Measurements from ENCODE around the gene CIART. TPM values are rescaled to one million over a fixed set of nuclear protein-coding genes. Genes with fewer than 3 reads are reported as not detected.

Gene CIART
- total and polyA plus RNA-seq, 2 of the 8 experiments (the other 6 are each of a cell fraction or from before 2014, with no cell fraction given): 9.6 to 33.3 TPM

DNA sequence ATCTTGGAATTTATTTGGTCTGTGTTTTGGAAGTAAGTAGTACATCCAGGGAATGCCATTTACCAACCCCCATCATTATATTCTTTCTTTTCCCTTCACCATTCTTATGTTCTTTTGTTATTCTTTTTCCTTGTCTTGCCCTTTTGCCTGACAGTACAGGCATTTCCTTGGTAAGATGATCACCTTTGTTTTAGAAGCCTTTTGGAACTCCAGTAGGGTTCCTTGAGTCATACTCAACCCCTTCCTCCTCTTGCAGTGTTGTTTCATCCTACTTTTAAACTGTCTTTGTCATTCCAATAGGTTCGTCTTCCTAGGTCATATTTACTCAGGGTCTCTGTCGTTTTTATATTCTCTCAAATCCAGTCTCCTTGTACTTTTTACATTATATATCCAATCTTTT is 20.5 kb downstream of the CIART start:
- no peaks in the 10 kb centered on the region for H3K23me2 ChIP-seq (ENCODE audit: low read depth, low read length)
- H3K4me1 ChIP-seq (replicated peaks in 1 of 4; ENCODE audit: control insufficient read depth in 3 of 4, insufficient read depth in 4 of 4, low read length in 3 of 4): peaks cover 5 to 14% (median 6%) of the 10 kb centered on the region in 4 experiments; a peak in 5 of 7 replicates
- H3K27ac ChIP-seq (ENCODE audit: low read depth, low read length): peak overlapping the region; percentile 74; the same call in 1 of the 2 replicates
- H2AK5ac ChIP-seq (ENCODE audit: low read depth, low read length): no peak overlapping the region
- ChIA-PET POLR2A (ENCODE audit: partially characterized antibody) (interaction anchor here (1.0 to 3.6 kb wide), 11 partner anchors 10 to 61 kb away, joined by 3 to 33 read pairs (median 7); partner anchors contain the start of genes APH1A, C1orf54, CA14 and CIART), CTCF (ENCODE audit: partially characterized antibody) (interaction anchor here (1.5 to 2.1 kb wide), 2 partner anchors 24 to 47 kb away, joined by 4 to 6 read pairs; no protein-coding TSS in a partner anchor)
- 65% methylated on average over 2 of the region's 2 CpGs; no CpG with 5 or more reads in 1 of the 2 experiments for WGBS, 2 experiments (ENCODE audit: extremely low coverage in 1 of 2, insufficient coverage in 1 of 2, insufficient read length in 1 of 2, insufficient replicate concordance in 2 of 2, low coverage in 1 of 2, low lambda C conversion rate in 2 of 2, missing lambda C conversion rate in 1 of 2)
- H2BK5ac ChIP-seq (ENCODE audit: low read depth, low read length): no peak overlapping the region
- no peak overlapping the region for H2BK15ac ChIP-seq (ENCODE audit: low read length)
- no peaks in the 10 kb centered on the region for H3K9me3 ChIP-seq (ENCODE audit: insufficient read depth in 2 of 2, low read depth in 1 of 2, low read length in 1 of 2)
- no peak overlapping the region for H3K18ac ChIP-seq (ENCODE audit: extremely low read depth, low read length)
- no peak overlapping the region for H2BK12ac ChIP-seq (ENCODE audit: low read depth, low read length)
- peaks cover 5 to 61% (median 27%) of the 10 kb centered on the region in 4 experiments for H3K36me3 ChIP-seq (ENCODE audit: control insufficient read depth in 2 of 4, insufficient read depth in 4 of 4, low read length in 3 of 4)
- peaks cover 0 to 22% of the 10 kb centered on the region in 2 experiments; a peak in 2 of 4 replicates for H3K79me2 ChIP-seq (ENCODE audit: control insufficient read depth in 1 of 2, insufficient read depth in 2 of 2, low read length in 2 of 2)
- H2BK120ac ChIP-seq (replicated peaks; ENCODE audit: low read depth, low read length): no peak overlapping the region
- peak overlapping the region; percentile 56 to 78 for H3K4me2 ChIP-seq (ENCODE audit: insufficient read depth in 1 of 2, low read depth in 2 of 2, low read length in 2 of 2)
- H4K91ac ChIP-seq (replicated peaks; ENCODE audit: insufficient read length, low read length): no peak overlapping the region
- no peak overlapping the region for H3K4ac ChIP-seq (replicated peaks; ENCODE audit: insufficient read length, low read depth, low read length)
- H3K4me3 ChIP-seq (ENCODE audit: extremely low read depth in 1 of 4, insufficient read depth in 2 of 4, low read depth in 3 of 4, low read length in 4 of 4): peak overlapping the region in 2 of 4 experiments; percentile 19 to 40; a peak in 4 of 8 replicates
- no peak for DNase-seq (ENCODE audit: low read depth in 1 of 2, low spot score in 2 of 2)
- H3K23ac ChIP-seq (ENCODE audit: insufficient read length): no peak overlapping the region
- no peak for FAIRE-seq
- no peak overlapping the region for H4K8ac ChIP-seq (ENCODE audit: extremely low read depth, insufficient read depth, low read length)
- H3K56ac ChIP-seq (replicated peaks; ENCODE audit: insufficient read length, low read depth, low read length): no peak overlapping the region
- no peak overlapping the region for H2AFZ ChIP-seq (ENCODE audit: low read length)
- no peaks in the 10 kb centered on the region for H3K79me1 ChIP-seq (ENCODE audit: low read depth, low read length)
- H3K14ac ChIP-seq (ENCODE audit: insufficient read length): no peak overlapping the region
- peaks cover 0 to 2% of the 10 kb centered on the region in 2 experiments for H4K20me1 ChIP-seq (replicated peaks in 1 of 2; ENCODE audit: control insufficient read depth in 1 of 2, insufficient read depth in 2 of 2, low read length in 2 of 2)
- no peaks in the 10 kb centered on the region for H3K27me3 ChIP-seq (replicated peaks in 1 of 4; ENCODE audit: control insufficient read depth in 3 of 4, extremely low read depth in 1 of 4, insufficient read depth in 3 of 4, low read length in 3 of 4)
- TF ChIP-seq NANOG (IDR thresholded peaks at IDR 0.05; ENCODE audit: insufficient read depth, low read depth, low read length, poor library complexity, severe bottlenecking) (no peak), RAD21 (IDR thresholded peaks at IDR 0.05 in 1 of 2, conservative IDR thresholded peaks at IDR 0.05 in 1 of 2; ENCODE audit: low read depth in 2 of 2, low read length in 2 of 2) (no peak), ASH2L (IDR thresholded peaks at IDR 0.05; ENCODE audit: low read length) (no peak), CHD1 (IDR thresholded peaks at IDR 0.05; ENCODE audit: low read depth, low read length) (no peak)
- TF ChIP-seq, protein P1, sequence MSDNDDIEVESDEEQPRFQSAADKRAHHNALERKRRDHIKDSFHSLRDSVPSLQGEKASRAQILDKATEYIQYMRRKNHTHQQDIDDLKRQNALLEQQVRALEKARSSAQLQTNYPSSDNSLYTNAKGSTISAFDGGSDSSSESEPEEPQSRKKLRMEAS (IDR thresholded peaks at IDR 0.05): no peak
- peak overlapping the region in 1 of 4 experiments; percentile 34; a peak in 2 of 7 replicates for H3K9ac ChIP-seq (replicated peaks in 1 of 4; ENCODE audit: extremely low read depth in 1 of 4, low read depth in 3 of 4, low read length in 3 of 4)
- H2BK20ac ChIP-seq (ENCODE audit: low read length): 0 out of 2 replicates have a peak overlapping the region, but pooled peaks have one; percentile 6
- no peak overlapping the region for H4K5ac ChIP-seq (ENCODE audit: insufficient read length, low read depth, low read length)
